Endothelial cell of umbilical vein (primary cell): ENCODE data around the gene GRM4.

Experiments used
- EZH2 ChIP-seq: IDR thresholded peaks from 2 replicates; pipeline ENCODE4 v1.6.1; 2012; ENCODE audit warnings: borderline replicate concordance, low read depth, mild to moderate bottlenecking, moderate library complexity, low read length, inconsistent platforms; ENCODE audit not compliant: severe bottlenecking
- FOS ChIP-seq: IDR thresholded peaks from 2 replicates; pipeline ENCODE4 v1.6.1; 2011; ENCODE audit warnings: mild to moderate bottlenecking, low read length, moderate library complexity, borderline replicate concordance; ENCODE audit not compliant: insufficient read depth
- GATA2 ChIP-seq: IDR thresholded peaks from 2 replicates; pipeline ENCODE4 v1.7.0; 2011; ENCODE audit warnings: low read depth, mild to moderate bottlenecking, moderate library complexity, mixed read lengths, low read length; ENCODE audit not compliant: insufficient read length, insufficient read depth
- JUN ChIP-seq: IDR thresholded peaks from 2 replicates; pipeline ENCODE4 v1.6.1; 2011; ENCODE audit warnings: borderline replicate concordance, low read depth; ENCODE audit not compliant: insufficient read length, insufficient read depth
- MYC ChIP-seq: IDR thresholded peaks from one replicate; pipeline ENCODE4 v1.6.1; 2011; ENCODE audit warnings: mild to moderate bottlenecking, low read depth, low read length
- POLR2A ChIP-seq: IDR thresholded peaks from 2 replicates; pipeline ENCODE4 v1.6.1; 2012; ENCODE audit warnings: low read depth, mild to moderate bottlenecking, control low read depth, low read length
- POLR2AphosphoS5 ChIP-seq: IDR thresholded peaks from 2 replicates; pipeline ENCODE4 v1.6.1; 2012; ENCODE audit warnings: low read depth, mild to moderate bottlenecking, control low read depth, low read length, moderate library complexity; ENCODE audit not compliant: insufficient read depth
- TF ChIP-seq, protein P1 (sequence below), 2 donors: IDR thresholded peaks; 1 replicate in 1 of 2; 2 replicates in 1 of 2; pipeline ENCODE4 v1.5.1; 2011; ENCODE audit warnings: low read length in 2 of 2, mild to moderate bottlenecking in 2 of 2, moderate library complexity in 2 of 2, control low read depth in 1 of 2, inconsistent platforms in 1 of 2, low read depth in 1 of 2; ENCODE audit not compliant: insufficient read depth in 1 of 2; ENCODE audit errors: extremely low read depth in 1 of 2
- TF ChIP-seq, protein P2 (sequence below): IDR thresholded peaks from 2 replicates; pipeline ENCODE4 v1.6.1; 2011; ENCODE audit not compliant: insufficient read depth, insufficient read length

DNA sequence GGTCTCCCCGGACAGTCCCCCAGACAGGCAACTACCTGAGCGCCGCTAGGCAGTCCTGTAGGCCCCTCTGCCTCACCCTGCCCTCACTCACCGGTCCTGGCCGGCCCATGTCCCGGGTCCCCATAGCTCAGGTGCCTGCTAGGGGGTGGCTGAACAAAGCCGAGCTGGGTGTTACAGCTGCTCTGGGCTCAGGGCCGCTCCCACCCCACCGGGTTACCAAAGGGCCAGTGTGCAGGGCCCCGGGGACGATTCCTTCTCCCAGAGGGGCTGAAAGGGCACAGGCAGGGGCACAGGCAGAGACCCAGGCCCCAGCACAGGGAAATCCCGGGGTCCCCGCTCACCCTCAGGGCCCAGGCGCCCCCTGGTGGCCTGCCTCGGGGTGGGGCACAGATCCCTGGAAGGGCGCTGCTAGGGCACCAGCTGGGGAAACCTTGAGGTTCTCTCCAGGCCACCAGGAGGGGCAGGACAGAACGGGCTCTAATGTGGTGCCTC lies 118.4 kb downstream of the GRM4 start:
- TF ChIP-seq, protein P1, sequence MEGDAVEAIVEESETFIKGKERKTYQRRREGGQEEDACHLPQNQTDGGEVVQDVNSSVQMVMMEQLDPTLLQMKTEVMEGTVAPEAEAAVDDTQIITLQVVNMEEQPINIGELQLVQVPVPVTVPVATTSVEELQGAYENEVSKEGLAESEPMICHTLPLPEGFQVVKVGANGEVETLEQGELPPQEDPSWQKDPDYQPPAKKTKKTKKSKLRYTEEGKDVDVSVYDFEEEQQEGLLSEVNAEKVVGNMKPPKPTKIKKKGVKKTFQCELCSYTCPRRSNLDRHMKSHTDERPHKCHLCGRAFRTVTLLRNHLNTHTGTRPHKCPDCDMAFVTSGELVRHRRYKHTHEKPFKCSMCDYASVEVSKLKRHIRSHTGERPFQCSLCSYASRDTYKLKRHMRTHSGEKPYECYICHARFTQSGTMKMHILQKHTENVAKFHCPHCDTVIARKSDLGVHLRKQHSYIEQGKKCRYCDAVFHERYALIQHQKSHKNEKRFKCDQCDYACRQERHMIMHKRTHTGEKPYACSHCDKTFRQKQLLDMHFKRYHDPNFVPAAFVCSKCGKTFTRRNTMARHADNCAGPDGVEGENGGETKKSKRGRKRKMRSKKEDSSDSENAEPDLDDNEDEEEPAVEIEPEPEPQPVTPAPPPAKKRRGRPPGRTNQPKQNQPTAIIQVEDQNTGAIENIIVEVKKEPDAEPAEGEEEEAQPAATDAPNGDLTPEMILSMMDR (IDR thresholded peaks at IDR 0.05; ENCODE audit: extremely low read depth in 1 of 2, insufficient read depth in 1 of 2, low read depth in 1 of 2, low read length in 2 of 2), result peak; percentile 74 to 90
- TF ChIP-seq POLR2AphosphoS5 (no peak), POLR2A (no peak), GATA2 (no peak), EZH2 (no peak), FOS (no peak), JUN (no peak), MYC (no peak)
- TF ChIP-seq, protein P2, sequence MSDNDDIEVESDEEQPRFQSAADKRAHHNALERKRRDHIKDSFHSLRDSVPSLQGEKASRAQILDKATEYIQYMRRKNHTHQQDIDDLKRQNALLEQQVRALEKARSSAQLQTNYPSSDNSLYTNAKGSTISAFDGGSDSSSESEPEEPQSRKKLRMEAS, result no peak
